HG02623 (cell line): ENCODE results near the gene NOTCH4.

Source experiments
- ATAC-seq: cut with Tn5 transposase; IDR thresholded peaks from one replicate; pipeline ENCODE4 v1.9.1; 2021; ENCODE audit warnings: moderate library complexity; ENCODE audit not compliant: unreplicated experiment

NOTCH4 gene

GRCh38 chr6:32147401-32148132, 76.3 kb downstream of the NOTCH4 start:
- ATAC-seq: no peak

DNA sequence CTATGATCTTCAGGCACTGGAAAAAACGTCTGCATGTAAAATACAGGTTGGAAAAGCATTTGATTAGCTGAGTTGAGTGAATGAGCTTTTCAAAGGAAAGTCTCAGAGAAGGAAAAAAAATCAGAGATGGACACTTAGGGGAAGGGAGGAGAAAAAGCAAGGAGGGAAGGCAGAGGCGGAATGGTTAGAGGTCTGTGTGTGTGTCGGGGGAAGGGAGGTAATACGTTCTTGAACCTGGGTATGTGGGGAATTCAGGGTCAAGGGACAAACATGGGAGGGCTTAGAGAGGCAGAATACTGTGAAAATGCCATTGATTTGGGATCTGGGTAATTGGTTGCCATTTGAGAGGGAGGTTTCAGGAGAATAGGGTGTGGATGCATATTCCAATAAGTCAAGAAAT, 77.2 kb downstream of the NOTCH4 start:
- ATAC-seq: no peak

DNA sequence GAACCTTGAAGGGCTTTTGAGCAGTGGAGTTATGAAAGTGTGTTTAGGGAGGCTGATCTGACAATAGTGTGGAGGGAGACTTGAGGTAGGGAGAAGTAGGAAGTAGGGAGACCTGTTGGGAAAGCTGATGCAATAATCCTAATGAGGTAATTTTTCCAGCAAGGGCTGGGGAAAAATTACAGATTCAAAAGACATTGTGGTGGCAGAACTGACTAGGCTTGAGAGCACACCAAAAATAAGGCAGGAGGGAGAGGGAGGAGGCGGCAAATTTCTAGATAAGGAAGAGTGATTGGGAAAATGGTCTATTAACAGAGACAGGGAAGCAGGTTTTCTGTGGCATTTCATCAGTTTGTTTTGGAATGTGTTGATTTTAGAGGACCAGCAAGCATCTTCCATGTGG, 77.6 kb downstream of the NOTCH4 start:
- no peak for ATAC-seq
